Caco-2 (cell line): Measurements from ENCODE around the gene MRPS35. TPM values are rescaled to one million over a fixed set of nuclear protein-coding genes. Genes with fewer than 3 reads are reported as not detected.
A peak's percentile ranks its signal among the peaks of the same experiment; 100 is the strongest.

Experiments used
- BruUV-seq: library from RNA; stranded (reverse); fragments of 400-500 nt; replicated peaks from 2 replicates; lab custom pipeline; 2021; lab: Mats Ljungman, UMichigan
- CTCF ChIA-PET: fragments of 300-600 bp; sonication (Branson Sonifier 250); formaldehyde crosslinking; loops from one replicate; lab custom pipeline; 2022; ENCODE audit warnings: antibody characterized with exemption; lab: Charles Lee
- POLR2A ChIA-PET: fragments of 300-600 bp; sonication (Branson Sonifier 250); formaldehyde crosslinking; loops from one replicate; lab custom pipeline; 2022; ENCODE audit warnings: antibody characterized with exemption; lab: Charles Lee
- DNase-seq, 2 experiments: peaks; one replicate each; pipeline versions ENCODE4 v3.0.0 to v3.0.0-alpha.2; 2020 to 2022
- H3K27me3 ChIP-seq: replicated peaks from 2 replicates; pipeline ENCODE4 v1.6.0; 2011; ENCODE audit warnings: low read length; ENCODE audit not compliant: control insufficient read depth, insufficient read depth
- H3K36me3 ChIP-seq: 2 replicates; pipeline ENCODE4 v1.5.1; 2011; ENCODE audit warnings: low read length; ENCODE audit not compliant: control insufficient read depth, insufficient read depth
- H3K4me1 ChIP-seq: fragments of 250-450 bp; sonication (Bioruptor Pico); 2 replicates; pipeline ENCODE4 v1.5.1; 2020; ENCODE audit warnings: mild to moderate bottlenecking
- H3K4me3 ChIP-seq: 2 replicates; pipeline ENCODE4 v1.5.1; 2011; ENCODE audit warnings: low read depth, mild to moderate bottlenecking, control low read depth, low read length
- H3K9me3 ChIP-seq: fragments of 250-450 bp; sonication (Bioruptor Pico); 2 replicates; pipeline ENCODE4 v1.5.1; 2020; ENCODE audit warnings: mild to moderate bottlenecking, moderate library complexity
- H3K27ac Mint-ChIP-seq: one replicate; pipeline ENCODE4 v1.8.0; 2022; ENCODE audit warnings: mixed read lengths; ENCODE audit not compliant: unreplicated experiment
- H3K27me3 Mint-ChIP-seq: one replicate; pipeline ENCODE4 v1.8.0; 2022; ENCODE audit warnings: mixed read lengths; ENCODE audit not compliant: insufficient read depth, unreplicated experiment
- H3K36me3 Mint-ChIP-seq: one replicate; pipeline ENCODE4 v1.8.0; 2022; ENCODE audit warnings: mild to moderate bottlenecking, mixed read lengths; ENCODE audit not compliant: insufficient read depth, unreplicated experiment
- H3K4me1 Mint-ChIP-seq: one replicate; pipeline ENCODE4 v1.8.0; 2022; ENCODE audit warnings: low read depth, mixed read lengths; ENCODE audit not compliant: unreplicated experiment
- H3K4me3 Mint-ChIP-seq: one replicate; pipeline ENCODE4 v1.8.0; 2022; ENCODE audit warnings: mild to moderate bottlenecking, moderate library complexity, mixed read lengths; ENCODE audit not compliant: unreplicated experiment
- H3K9me3 Mint-ChIP-seq: one replicate; pipeline ENCODE4 v1.8.0; 2022; ENCODE audit warnings: mixed read lengths; ENCODE audit not compliant: unreplicated experiment
- CTCF ChIP-seq, 2 experiments: fragments of 200-600 bp in 1 of 2; IDR thresholded peaks; 1 replicate in 1 of 2; 2 replicates in 1 of 2; pipeline versions ENCODE4 v1.5.1 to v1.8.0; 2011 to 2022; ENCODE audit warnings: antibody characterized with exemption in 1 of 2, control low read depth in 1 of 2, inconsistent platforms in 1 of 2, low read depth in 1 of 2, low read length in 1 of 2, mild to moderate bottlenecking in 1 of 2, moderate library complexity in 1 of 2; ENCODE audit not compliant: insufficient read depth in 1 of 2, severe bottlenecking in 1 of 2, unreplicated experiment in 1 of 2
- intact Hi-C: fragments of 100-400 bp; cut with micrococcal nuclease; formaldehyde crosslinking; loops from one replicate; pipeline ENCODE4 v1.10.0; 2022; ENCODE audit not compliant: unreplicated experiment
- total RNA-seq: library from RNA; stranded (reverse); gene quantifications from 2 replicates; pipeline ENCODE4 v1.2.3, GENCODE V29; 2022

Gene MRPS35
- total RNA-seq, 1 experiment from 2014 or later, result 135 TPM

GRCh38 chr12:27780612-27781408, 70.2 kb downstream of the MRPS35 start:
- BruUV-seq, result no TSS peak
- Mint-ChIP-seq H3K27ac (peak overlapping the region; percentile 86), H3K9me3 (no peaks in the 10 kb centered on the region), H3K36me3 (peaks cover 35% of the 10 kb centered on the region), H3K4me3 (peak overlapping the region; percentile 83), H3K27me3 (no peaks in the 10 kb centered on the region), H3K4me1 (peaks cover 26% of the 10 kb centered on the region)
- 0 out of 2 replicates have a peak, but pooled peaks cover 3% of the 10 kb centered on the region for H3K4me1 ChIP-seq
- peak overlapping the region; percentile 95 for H3K4me3 ChIP-seq
- intact Hi-C loops, result loop anchor here (1.0 to 2.0 kb wide), 4 partner anchors 40 to 160 kb away; no protein-coding TSS in a partner anchor
- H3K9me3 ChIP-seq, result no peaks in the 10 kb centered on the region
- ChIA-PET CTCF (interaction anchor here (1.1 to 2.3 kb wide), 2 partner anchors 41 to 160 kb away, joined by 3 to 9 read pairs; no protein-coding TSS in a partner anchor), POLR2A (interaction anchor here (0.5 to 1.5 kb wide), 5 partner anchors 40 to 257 kb away, joined by 3 to 6 read pairs (median 3); partner anchors contain the start of gene MRPS35)
- H3K36me3 ChIP-seq, result no peaks in the 10 kb centered on the region
- no peaks in the 10 kb centered on the region for H3K27me3 ChIP-seq
- no peak for TF ChIP-seq CTCF (IDR thresholded peaks at IDR 0.05; ENCODE audit: insufficient read depth in 1 of 2, low read depth in 1 of 2, low read length in 1 of 2, severe bottlenecking in 1 of 2, unreplicated experiment in 1 of 2)
- peak; percentile 75 for DNase-seq

GRCh38 chr12:27781680-27782079, 71.0 kb downstream of the MRPS35 start:
- peak overlapping the region; percentile 83 for H3K4me3 Mint-ChIP-seq
- CTCF ChIA-PET, result no interaction called here
- Histone ChIP-seq H3K4me3 (no peak overlapping the region), H3K4me1 (0 out of 2 replicates have a peak, but pooled peaks cover 3% of the 10 kb centered on the region), H3K9me3 (no peaks in the 10 kb centered on the region), H3K36me3 (no peaks in the 10 kb centered on the region), H3K27me3 (no peaks in the 10 kb centered on the region)
- H3K9me3 Mint-ChIP-seq, result no peaks in the 10 kb centered on the region
- no peak overlapping the region for H3K27ac Mint-ChIP-seq
- H3K4me1 Mint-ChIP-seq, result peaks cover 26% of the 10 kb centered on the region
- intact Hi-C loops, result loop anchor here (1.0 to 2.0 kb wide), 4 partner anchors 39 to 159 kb away; no protein-coding TSS in a partner anchor
- DNase-seq, result no peak
- BruUV-seq, result TSS peak; percentile 30
- no peak for TF ChIP-seq CTCF (IDR thresholded peaks at IDR 0.05; ENCODE audit: insufficient read depth in 1 of 2, low read depth in 1 of 2, low read length in 1 of 2, severe bottlenecking in 1 of 2, unreplicated experiment in 1 of 2)
- POLR2A ChIA-PET, result no interaction called here
- peaks cover 35% of the 10 kb centered on the region for H3K36me3 Mint-ChIP-seq
- H3K27me3 Mint-ChIP-seq, result no peaks in the 10 kb centered on the region

GRCh38 chr12:27782481-27782880, 71.8 kb downstream of the MRPS35 start:
- no peak overlapping the region for H3K27ac Mint-ChIP-seq
- POLR2A ChIA-PET, result no interaction called here
- no peak overlapping the region for H3K4me3 Mint-ChIP-seq
- peaks cover 41% of the 10 kb centered on the region for H3K36me3 Mint-ChIP-seq
- DNase-seq, result no peak
- Histone ChIP-seq H3K9me3 (no peaks in the 10 kb centered on the region), H3K27me3 (no peaks in the 10 kb centered on the region), H3K4me3 (no peak overlapping the region), H3K36me3 (no peaks in the 10 kb centered on the region), H3K4me1 (0 out of 2 replicates have a peak, but pooled peaks cover 3% of the 10 kb centered on the region)
- H3K27me3 Mint-ChIP-seq, result no peaks in the 10 kb centered on the region
- intact Hi-C loops, result no loop called here
- BruUV-seq, result no TSS peak
- no peak for TF ChIP-seq CTCF (IDR thresholded peaks at IDR 0.05; ENCODE audit: insufficient read depth in 1 of 2, low read depth in 1 of 2, low read length in 1 of 2, severe bottlenecking in 1 of 2, unreplicated experiment in 1 of 2)
- H3K9me3 Mint-ChIP-seq, result no peaks in the 10 kb centered on the region
- H3K4me1 Mint-ChIP-seq, result peaks cover 26% of the 10 kb centered on the region
- CTCF ChIA-PET, result no interaction called here
